HG03469 (cell line): Measurements from ENCODE around the gene AGBL3.

ENCODE experiments used
- ATAC-seq: cut with Tn5 transposase; IDR thresholded peaks from one replicate; pipeline ENCODE4 v1.9.1; 2021; ENCODE audit warnings: mild to moderate bottlenecking, moderate library complexity, moderate number of reproducible peaks; ENCODE audit not compliant: unreplicated experiment

AGBL3 gene

DNA sequence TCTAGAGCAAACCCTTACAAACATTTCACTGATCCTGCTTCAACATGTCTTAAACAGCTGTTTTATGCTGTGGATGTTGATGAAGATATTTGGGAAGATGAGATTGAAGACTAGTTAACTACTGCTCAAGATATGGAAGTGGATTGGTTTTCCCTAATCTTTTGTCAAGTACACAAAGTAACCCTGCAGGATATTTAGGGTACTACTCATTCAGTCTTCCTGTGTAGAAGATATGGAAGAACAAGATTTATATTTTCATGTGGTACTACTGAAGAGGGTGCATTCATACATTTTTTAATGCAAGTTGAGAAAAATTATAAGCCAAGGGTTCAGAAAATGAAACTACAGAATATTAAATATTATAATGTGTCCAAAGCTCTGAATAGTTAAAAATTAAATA lies 143.3 kb downstream of the AGBL3 start:
- no peak for ATAC-seq

- no peak for ATAC-seq
Measured at GRCh38 chr7:135143885-135144668, 157.8 kb downstream of the AGBL3 start.

GRCh38 chr7:135147341-135147898 lies 161.1 kb downstream of the AGBL3 start:
- ATAC-seq = no peak

DNA sequence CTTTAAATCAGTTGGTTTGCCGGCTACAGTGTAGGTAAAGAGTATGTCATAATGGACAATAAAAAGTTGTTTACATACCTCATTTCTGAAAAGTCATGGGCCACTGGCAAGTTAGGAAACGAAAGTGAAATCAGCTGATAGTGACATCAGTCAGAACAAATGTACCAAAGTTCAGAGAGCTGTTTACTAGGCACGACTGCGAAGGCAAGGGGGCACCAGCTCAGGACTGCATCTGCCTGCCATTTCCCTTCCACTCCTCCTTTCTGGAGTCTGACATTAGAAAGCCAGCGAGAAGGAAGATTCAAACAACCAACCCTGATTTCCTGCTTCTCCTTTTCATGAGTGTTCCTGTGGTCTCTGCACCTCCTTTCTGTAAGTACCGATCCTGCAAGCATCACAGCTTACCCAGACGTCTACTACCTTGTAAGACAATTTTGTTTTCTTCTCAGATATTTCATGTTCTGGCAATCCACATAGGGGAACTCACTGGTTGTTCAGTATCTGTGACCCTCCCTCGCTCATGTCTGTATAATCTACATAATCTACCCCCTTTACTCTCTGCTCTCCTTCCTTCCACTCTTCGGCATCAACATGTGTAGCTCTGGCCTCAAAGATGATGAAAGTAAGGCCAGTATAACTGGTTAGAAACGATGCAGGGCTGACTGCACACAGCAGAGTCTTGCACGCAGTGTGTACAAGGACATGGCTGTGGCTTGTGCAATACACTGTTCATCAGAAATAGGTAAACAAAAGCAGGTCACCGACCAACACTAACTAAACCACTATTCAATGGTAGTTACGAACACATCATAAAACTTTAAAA lies 161.8 kb downstream of the AGBL3 start, which contains the start of gene TMEM140:
TSS of gene TMEM140 (plus strand) at position 174 of the 823 bp plus-strand sequence. CDS start 16,370 bp downstream, outside the sequence.
- ATAC-seq = peak; percentile 66

DNA sequence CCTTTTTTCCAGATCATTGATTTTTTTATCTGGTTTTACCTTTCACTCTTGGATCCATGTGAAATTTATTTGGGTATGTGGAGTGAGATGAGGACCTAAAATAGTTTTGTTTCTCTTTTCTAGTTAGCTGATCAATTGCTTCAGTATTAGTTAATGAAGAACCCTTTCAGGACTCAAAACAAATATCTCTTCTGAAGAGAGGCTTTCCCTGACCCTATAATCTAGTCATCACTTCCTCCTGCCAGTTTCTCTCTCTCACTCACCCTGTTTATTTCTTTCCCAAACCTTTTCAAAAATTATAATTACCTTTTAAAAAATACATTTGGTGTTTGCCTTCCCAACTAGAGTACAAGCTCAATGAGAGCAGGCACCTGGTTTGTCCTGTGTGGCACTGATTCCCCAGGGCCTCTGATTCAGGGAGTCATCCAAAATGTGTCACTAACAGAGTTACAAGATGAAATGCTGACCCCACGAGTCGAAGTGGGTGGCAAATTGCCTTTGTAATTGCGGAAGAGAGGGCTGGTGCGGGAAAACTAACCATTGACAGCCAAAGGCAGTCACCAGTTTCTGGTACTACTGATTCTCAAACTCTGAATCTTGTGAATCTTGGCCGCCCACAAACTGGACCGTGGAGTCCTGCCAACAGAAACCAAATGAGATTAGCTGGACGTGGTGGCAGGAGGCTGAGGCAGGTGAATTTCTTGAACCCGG lies 163.9 kb downstream of the AGBL3 start:
- no peak for ATAC-seq

GRCh38 chr7:135151132-135151531 lies 164.8 kb downstream of the AGBL3 start:
- no peak for ATAC-seq

DNA sequence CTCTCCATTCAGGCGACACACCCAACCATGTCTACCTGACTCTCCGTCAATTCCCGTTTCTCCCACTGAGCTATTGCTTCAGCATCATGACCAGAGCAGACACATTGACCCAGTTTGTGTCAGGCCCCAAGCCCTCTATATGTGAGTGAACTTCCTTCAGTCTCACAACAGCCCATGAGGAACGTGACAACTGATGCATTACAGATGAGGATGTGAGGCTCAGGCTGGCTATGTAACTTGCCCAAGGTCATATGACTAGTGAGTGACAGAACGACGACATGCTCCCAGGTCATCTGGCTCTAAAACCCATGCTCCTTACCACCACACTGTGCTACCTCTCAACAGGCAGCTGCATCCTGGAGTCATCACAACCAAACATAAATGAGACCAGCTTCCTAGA lies 165.2 kb downstream of the AGBL3 start:
- no peak for ATAC-seq

GRCh38 chr7:135152442-135152841 lies 166.1 kb downstream of the AGBL3 start:
- ATAC-seq = no peak

- no peak for ATAC-seq
Measured at GRCh38 chr7:135154734-135155133, 168.4 kb downstream of the AGBL3 start.

DNA sequence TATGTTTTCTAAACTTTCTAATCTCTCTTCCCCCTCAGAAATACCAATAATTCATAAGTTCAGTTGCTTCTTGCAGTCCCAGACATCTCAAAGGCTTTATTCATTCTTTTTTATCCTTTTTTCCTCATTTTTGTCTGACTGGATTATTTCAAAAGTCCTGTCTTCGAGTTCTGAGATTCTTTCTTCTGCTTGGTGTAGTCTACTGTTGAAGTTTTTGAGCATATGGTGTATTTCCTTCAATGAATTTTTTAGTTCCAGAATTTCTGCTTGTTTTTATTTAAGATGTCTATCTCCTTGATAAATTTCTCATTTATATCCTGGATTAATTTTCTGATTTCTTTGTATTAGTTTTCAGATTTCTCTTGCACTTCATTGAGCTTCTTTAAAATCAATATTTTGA lies 170.0 kb downstream of the AGBL3 start:
- ATAC-seq = no peak

- ATAC-seq = no peak
Measured at GRCh38 chr7:135158141-135158655, 171.9 kb downstream of the AGBL3 start.

- no peak for ATAC-seq
Measured at GRCh38 chr7:135158874-135159273, 172.6 kb downstream of the AGBL3 start.

- ATAC-seq = no peak
Measured at GRCh38 chr7:135159359-135160085, 173.2 kb downstream of the AGBL3 start.

- no peak for ATAC-seq
Measured at GRCh38 chr7:135160098-135160857, 174.0 kb downstream of the AGBL3 start.

- ATAC-seq = no peak
Measured at GRCh38 chr7:135160858-135161653, 174.7 kb downstream of the AGBL3 start.

DNA sequence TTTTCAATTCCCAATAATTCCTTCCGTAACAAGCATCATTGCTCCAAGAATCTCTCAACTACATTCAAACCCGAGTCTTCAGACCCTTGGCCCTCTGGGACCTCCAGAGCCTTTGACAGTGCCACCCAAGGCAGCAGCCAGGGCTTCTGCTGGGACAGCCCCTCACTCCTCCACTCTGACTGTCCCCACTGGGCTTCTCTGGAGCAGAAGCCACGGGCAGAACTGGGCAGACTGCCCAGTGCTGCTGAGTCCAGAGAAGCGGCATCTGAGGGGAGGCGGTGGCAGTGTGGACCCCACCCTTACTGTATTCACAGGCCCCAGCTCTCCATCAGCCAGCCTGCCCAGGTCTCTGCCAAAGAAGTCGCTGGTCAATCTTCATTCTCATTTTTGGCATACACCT lies 175.4 kb downstream of the AGBL3 start:
- no peak for ATAC-seq

- ATAC-seq = no peak
Measured at GRCh38 chr7:135162382-135163001, 176.2 kb downstream of the AGBL3 start.
